ENCODE results near the gene DLAT.

DNA sequence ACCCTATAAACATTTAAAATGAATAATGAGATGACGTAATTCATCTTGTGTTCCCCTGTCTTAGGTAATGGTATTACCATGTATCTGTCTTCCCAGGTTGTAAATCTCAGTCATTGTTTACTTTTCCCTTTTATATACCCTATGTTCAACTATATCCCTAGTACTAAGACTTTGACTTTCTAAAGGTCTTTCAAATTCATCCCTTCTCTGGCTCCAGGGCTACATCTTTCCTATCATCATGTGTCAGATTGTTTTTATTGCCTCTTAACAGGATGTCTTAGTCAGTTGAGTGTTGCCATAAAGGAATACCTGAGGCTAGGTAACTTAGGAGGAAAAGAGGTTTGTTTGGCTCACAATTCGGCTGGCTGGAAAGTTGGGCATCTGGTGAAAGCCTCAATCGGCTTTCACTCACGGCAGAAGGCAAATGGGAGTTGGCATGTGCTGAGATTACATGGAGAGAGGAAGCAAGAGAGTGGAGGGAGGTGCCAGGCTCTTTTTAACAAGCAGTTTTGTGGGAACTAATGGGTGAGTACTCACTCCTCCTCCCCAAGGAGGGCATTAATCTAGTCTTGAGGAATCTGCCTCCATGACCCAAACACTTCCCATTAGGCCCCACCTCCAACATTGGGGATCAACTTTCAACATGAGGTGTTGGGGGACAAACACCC, 11.6 kb upstream of the DLAT start:
- TF ChIP-seq, protein P1, sequence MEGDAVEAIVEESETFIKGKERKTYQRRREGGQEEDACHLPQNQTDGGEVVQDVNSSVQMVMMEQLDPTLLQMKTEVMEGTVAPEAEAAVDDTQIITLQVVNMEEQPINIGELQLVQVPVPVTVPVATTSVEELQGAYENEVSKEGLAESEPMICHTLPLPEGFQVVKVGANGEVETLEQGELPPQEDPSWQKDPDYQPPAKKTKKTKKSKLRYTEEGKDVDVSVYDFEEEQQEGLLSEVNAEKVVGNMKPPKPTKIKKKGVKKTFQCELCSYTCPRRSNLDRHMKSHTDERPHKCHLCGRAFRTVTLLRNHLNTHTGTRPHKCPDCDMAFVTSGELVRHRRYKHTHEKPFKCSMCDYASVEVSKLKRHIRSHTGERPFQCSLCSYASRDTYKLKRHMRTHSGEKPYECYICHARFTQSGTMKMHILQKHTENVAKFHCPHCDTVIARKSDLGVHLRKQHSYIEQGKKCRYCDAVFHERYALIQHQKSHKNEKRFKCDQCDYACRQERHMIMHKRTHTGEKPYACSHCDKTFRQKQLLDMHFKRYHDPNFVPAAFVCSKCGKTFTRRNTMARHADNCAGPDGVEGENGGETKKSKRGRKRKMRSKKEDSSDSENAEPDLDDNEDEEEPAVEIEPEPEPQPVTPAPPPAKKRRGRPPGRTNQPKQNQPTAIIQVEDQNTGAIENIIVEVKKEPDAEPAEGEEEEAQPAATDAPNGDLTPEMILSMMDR (IDR thresholded peaks at IDR 0.05) = no peak
- no peak for TF ChIP-seq POLR2A (IDR thresholded peaks at IDR 0.05)

All from vagina (tissue), 2 donors.